WI38 (cell line): Measurements from ENCODE around the gene EPHA1.
A peak's percentile ranks its signal among the peaks of the same experiment; 100 is the strongest.

Source experiments
- H3K4me3 ChIP-seq: 2 replicates; pipeline ENCODE4 v1.5.1; 2011; ENCODE audit warnings: low read depth, mild to moderate bottlenecking, control low read depth, low read length
- CTCF ChIP-seq: IDR thresholded peaks from 2 replicates; pipeline ENCODE4 v1.5.1; 2012; ENCODE audit warnings: low read depth, mild to moderate bottlenecking, control low read depth, low read length

The EPHA1 gene

DNA sequence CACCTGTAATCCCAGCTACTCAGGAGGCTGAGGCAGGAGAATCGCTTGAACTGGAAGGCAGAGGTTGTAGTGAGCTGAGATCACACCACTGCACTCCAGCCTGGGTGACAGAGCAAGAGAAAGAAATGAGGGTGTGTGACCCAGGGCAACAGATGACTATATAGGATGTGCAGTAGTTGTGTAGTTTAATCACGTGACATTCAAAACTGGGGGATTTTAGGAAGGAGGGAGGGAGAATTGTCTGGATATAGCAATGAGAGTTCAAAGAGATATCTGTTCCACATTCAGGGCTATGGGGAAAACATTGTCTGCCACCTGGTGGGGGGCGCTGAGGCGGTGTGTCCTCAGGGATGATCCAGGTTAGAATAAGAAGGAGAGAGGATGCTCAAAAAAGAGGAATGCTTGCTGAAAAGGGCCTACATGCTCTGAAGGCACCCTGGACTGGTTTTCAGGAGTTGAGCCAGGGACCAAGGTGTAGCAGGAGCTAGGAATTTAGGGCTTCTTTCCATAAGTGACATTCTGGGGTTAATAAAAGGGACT is 35.3 kb downstream of the EPHA1 start:
- TF ChIP-seq CTCF, result no peak

GRCh38 chr7:143372070-143372469 is 36.6 kb downstream of the EPHA1 start:
- no peak overlapping the region for H3K4me3 ChIP-seq
- TF ChIP-seq CTCF, result no peak

More for the DNA sequence above, 35.3 kb downstream of the EPHA1 start:
- H3K4me3 ChIP-seq, result no peak overlapping the region

DNA sequence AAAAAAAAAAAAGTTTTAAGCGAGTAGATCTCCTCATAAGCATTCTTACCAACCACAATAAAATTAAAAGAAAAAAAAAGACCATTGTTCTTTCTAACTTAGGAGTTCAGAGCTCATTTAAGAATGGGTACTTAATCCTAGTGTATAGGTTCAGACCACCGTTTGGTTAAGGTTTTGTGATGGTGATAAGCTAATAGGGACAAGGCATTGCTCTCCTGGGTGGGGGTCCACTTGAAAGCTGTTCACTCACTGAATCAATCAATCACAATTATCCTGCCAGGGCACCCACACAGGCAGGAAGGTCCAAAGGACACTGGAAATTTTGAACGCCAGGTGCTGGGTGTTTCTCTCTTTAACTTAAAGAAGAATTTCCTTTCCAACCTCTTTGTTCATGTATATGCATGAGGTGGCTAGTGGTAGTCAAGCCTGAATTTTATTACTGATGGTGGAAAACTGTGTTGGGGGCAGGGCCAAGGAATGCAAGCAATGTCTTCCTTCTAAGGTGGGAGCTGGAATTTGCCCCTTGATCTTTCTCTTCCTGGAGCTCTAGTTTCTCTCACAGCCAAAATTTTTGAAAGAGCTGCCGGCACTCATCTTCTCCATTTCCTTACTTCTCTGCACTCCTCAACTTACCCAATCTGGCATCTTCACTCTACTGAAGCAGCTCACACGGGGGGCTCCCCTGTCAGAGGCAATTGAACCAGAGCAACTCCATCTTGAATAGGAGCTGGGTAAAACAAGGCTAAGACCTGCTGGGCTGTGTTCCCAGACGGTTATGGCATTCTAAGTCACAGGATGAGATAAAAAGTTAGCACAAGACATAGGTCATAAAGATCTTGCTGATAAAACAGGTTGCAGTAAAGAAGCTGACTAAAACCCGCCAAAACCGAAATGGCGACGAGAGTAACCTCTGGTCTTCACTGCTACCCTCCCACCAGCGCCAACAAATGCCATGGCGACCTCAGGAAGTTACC is 38.7 kb downstream of the EPHA1 start:
- H3K4me3 ChIP-seq, result no peak overlapping the region
- no peak for TF ChIP-seq CTCF

GRCh38 chr7:143368387-143368786 is 40.3 kb downstream of the EPHA1 start:
- TF ChIP-seq CTCF, result no peak
- no peak overlapping the region for H3K4me3 ChIP-seq

DNA sequence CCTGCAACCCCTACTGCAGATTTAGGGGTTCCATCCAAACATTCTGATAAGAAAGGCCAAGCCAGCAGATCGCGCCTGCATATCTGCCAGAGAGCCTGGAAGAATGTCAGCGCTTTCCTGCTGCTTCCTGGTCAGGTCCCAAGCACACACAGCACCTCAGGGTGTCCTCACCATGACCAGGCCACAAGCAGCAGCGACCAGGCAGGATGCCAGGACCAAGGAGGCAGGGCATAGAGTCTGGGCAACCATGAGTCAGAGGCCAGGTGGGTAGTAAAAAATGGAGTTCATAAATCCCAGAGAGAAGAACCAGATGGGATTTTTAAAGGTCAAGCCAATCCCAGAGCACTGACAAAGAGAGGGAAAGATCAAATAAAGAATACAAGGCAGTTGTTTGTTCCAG is 40.7 kb downstream of the EPHA1 start:
- no peak overlapping the region for H3K4me3 ChIP-seq
- TF ChIP-seq CTCF, result no peak

DNA sequence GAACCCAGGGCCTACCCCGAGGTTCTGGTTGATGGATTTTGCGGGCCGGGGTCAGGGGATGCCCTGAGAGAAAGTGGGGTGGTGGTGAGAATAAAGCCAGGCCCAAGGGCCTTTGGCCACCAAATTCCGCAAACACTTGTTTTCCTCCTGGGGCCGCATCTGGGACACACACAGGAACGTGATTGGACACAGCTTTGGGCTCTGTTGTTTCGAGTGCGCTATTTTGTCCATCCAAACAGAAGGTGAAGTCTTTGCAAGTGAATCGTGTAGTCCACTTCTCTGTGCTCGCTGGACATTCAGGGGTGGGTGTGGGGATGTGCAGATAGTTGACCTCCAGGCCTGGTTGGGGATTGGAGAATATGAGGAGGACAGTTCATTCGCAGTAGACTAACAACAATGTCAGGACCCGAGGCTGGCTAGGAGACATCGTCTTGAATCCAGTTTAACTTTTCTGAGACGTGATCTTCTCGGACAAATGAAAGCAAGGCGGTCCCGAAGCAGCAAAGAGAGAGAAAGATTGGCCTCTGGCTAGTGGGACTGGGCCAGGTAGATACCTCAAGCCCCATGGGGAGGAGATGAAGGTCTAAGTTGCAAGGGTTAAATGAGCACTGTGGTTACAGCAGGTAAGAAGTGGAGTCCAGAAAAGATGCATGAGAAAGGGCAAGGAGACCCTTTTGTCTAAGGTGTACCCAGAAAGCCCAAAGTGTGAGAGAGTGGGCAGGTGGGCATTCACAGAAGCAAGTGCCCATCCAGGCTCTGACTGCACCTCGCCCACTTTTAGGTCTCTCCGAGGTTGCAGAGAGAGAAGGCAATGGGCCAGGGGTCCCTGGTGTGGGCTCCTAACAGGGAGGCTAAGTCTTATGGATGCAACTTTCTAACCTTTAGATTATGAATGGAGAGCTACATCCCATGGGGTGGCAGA is 45.4 kb downstream of the EPHA1 start:
- TF ChIP-seq CTCF, result no peak
- H3K4me3 ChIP-seq, result 0 out of 2 replicates have a peak overlapping the region, but pooled peaks have one; percentile 14
